ENCODE results near the gene ALDH4A1.

GRCh38 chr1:18938008-18938706 lies 35.8 kb upstream of the ALDH4A1 start:
- no peak for TF ChIP-seq CTCF (IDR thresholded peaks at IDR 0.05; ENCODE audit: borderline replicate concordance, extremely low read depth, low read length, poor library complexity, severe bottlenecking)
- no peak for TF ChIP-seq EZH2 (IDR thresholded peaks at IDR 0.05; ENCODE audit: borderline replicate concordance, low read depth, low read length, severe bottlenecking)
